Fibroblast of lung (primary cell): ENCODE data around the gene TFF2. TPM values are rescaled to one million over a fixed set of nuclear protein-coding genes. Genes with fewer than 3 reads are reported as not detected.

Experiments used
- DNase-seq, 2 donors: peaks; one replicate each; pipeline versions ENCODE4 v3.0.0 to v3.0.0-alpha.2; 2010; ENCODE audit warnings: low read depth in 2 of 2
- H2AFZ ChIP-seq: 2 replicates; pipeline ENCODE4 v1.5.1; 2012; ENCODE audit warnings: low read length, control low read depth, inconsistent platforms
- H3K27ac ChIP-seq: 2 replicates; pipeline ENCODE4 v1.5.1; 2011; ENCODE audit warnings: low read length, control low read depth; ENCODE audit not compliant: insufficient read depth
- H3K27me3 ChIP-seq: 2 replicates; pipeline ENCODE4 v1.5.1; 2011; ENCODE audit warnings: mild to moderate bottlenecking, low read length; ENCODE audit not compliant: control insufficient read depth, insufficient read depth
- H3K36me3 ChIP-seq: 2 replicates; pipeline ENCODE4 v1.5.1; 2011; ENCODE audit warnings: low read length; ENCODE audit not compliant: control insufficient read depth, insufficient read depth
- H3K4me1 ChIP-seq: 2 replicates; pipeline ENCODE4 v1.5.1; 2011; ENCODE audit warnings: low read length; ENCODE audit not compliant: control insufficient read depth, insufficient read depth; ENCODE audit errors: extremely low read depth
- H3K4me2 ChIP-seq: 2 replicates; pipeline ENCODE4 v1.5.1; 2011; ENCODE audit warnings: low read length, control low read depth; ENCODE audit not compliant: insufficient read depth; ENCODE audit errors: extremely low read depth
- H3K4me3 ChIP-seq, 4 experiments: fragments of 200-600 bp in 1 of 4; sonication (generic) in 1 of 4; replicated peaks in 1 of 4; 2 replicates each; pipeline ENCODE4 v1.5.1; 2011 to 2016; ENCODE audit warnings: low read length in 4 of 4, low read depth in 3 of 4, mild to moderate bottlenecking in 3 of 4, control low read depth in 2 of 4, inconsistent platforms in 1 of 4, mixed read lengths in 1 of 4; ENCODE audit not compliant: insufficient read depth in 1 of 4; ENCODE audit errors: control extremely low read depth in 1 of 4
- H3K79me2 ChIP-seq: 2 replicates; pipeline ENCODE4 v1.5.1; 2012; ENCODE audit warnings: mild to moderate bottlenecking, low read length, inconsistent platforms; ENCODE audit not compliant: control insufficient read depth, insufficient read depth
- H3K9ac ChIP-seq: 2 replicates; pipeline ENCODE4 v1.5.1; 2011; ENCODE audit warnings: mild to moderate bottlenecking, low read length, control low read depth; ENCODE audit not compliant: insufficient read depth
- H3K9me3 ChIP-seq: 2 replicates; pipeline ENCODE4 v1.5.1; 2012; ENCODE audit warnings: low read depth, low read length; ENCODE audit not compliant: control insufficient read depth, insufficient read depth
- H4K20me1 ChIP-seq: 2 replicates; pipeline ENCODE4 v1.5.1; 2011; ENCODE audit warnings: low read length; ENCODE audit not compliant: control insufficient read depth, insufficient read depth; ENCODE audit errors: extremely low read depth
- EZH2 ChIP-seq: IDR thresholded peaks from 2 replicates; pipeline ENCODE4 v1.5.1; 2012; ENCODE audit warnings: low read length, control low read depth, mild to moderate bottlenecking; ENCODE audit errors: missing control alignments
- polyA plus RNA-seq, 2 donors: library from polyadenylated mRNA; depleted of rRNA in 1 of 2; stranded (reverse) in 1 of 2; unstranded in 1 of 2; fragments of >200 nt; gene quantifications; 2 replicates each; pipeline ENCODE4 v1.2.1, GENCODE V29; 2011 to 2012; ENCODE audit warnings: missing spikeins in 1 of 2
- total RNA-seq: library from RNA; depleted of rRNA; stranded (reverse); fragments of >200 nt; gene quantifications from 2 replicates; pipeline ENCODE4 v1.2.1, GENCODE V29; 2014
- TF ChIP-seq, protein P1 (sequence below), 2 donors: IDR thresholded peaks in 1 of 2; conservative IDR thresholded peaks in 1 of 2; 1 replicate in 1 of 2; 2 replicates in 1 of 2; pipeline ENCODE4 v1.5.1; 2011 to 2012; ENCODE audit warnings: low read length in 2 of 2, control low read depth in 1 of 2, inconsistent platforms in 1 of 2, low read depth in 1 of 2, mild to moderate bottlenecking in 1 of 2

The TFF2 gene
- total and polyA plus RNA-seq, 2 donors (not counting 1 experiment from before 2014, with no cell fraction given) = not detected

- TF ChIP-seq, protein P1, sequence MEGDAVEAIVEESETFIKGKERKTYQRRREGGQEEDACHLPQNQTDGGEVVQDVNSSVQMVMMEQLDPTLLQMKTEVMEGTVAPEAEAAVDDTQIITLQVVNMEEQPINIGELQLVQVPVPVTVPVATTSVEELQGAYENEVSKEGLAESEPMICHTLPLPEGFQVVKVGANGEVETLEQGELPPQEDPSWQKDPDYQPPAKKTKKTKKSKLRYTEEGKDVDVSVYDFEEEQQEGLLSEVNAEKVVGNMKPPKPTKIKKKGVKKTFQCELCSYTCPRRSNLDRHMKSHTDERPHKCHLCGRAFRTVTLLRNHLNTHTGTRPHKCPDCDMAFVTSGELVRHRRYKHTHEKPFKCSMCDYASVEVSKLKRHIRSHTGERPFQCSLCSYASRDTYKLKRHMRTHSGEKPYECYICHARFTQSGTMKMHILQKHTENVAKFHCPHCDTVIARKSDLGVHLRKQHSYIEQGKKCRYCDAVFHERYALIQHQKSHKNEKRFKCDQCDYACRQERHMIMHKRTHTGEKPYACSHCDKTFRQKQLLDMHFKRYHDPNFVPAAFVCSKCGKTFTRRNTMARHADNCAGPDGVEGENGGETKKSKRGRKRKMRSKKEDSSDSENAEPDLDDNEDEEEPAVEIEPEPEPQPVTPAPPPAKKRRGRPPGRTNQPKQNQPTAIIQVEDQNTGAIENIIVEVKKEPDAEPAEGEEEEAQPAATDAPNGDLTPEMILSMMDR (conservative IDR thresholded peaks at IDR 0.05 in 1 of 2, IDR thresholded peaks at IDR 0.05 in 1 of 2; ENCODE audit: low read depth in 1 of 2, low read length in 2 of 2) = no peak
- TF ChIP-seq EZH2 = no peak
- H3K4me1 ChIP-seq = no peaks in the 10 kb centered on the region
- no peak overlapping the region for H3K4me2 ChIP-seq
- no peak overlapping the region for H3K27ac ChIP-seq
- H3K9ac ChIP-seq = no peak overlapping the region
- no peaks in the 10 kb centered on the region for H3K36me3 ChIP-seq
- no peak overlapping the region for H2AFZ ChIP-seq
- H3K27me3 ChIP-seq = no peaks in the 10 kb centered on the region
- DNase-seq = no peak
- H4K20me1 ChIP-seq = no peaks in the 10 kb centered on the region
- H3K79me2 ChIP-seq = no peaks in the 10 kb centered on the region
- H3K9me3 ChIP-seq = no peaks in the 10 kb centered on the region
- no peak overlapping the region for H3K4me3 ChIP-seq
These were observed 5.9 kb upstream of the TFF2 start for GRCh38 chr21:42356650-42357049.

DNA sequence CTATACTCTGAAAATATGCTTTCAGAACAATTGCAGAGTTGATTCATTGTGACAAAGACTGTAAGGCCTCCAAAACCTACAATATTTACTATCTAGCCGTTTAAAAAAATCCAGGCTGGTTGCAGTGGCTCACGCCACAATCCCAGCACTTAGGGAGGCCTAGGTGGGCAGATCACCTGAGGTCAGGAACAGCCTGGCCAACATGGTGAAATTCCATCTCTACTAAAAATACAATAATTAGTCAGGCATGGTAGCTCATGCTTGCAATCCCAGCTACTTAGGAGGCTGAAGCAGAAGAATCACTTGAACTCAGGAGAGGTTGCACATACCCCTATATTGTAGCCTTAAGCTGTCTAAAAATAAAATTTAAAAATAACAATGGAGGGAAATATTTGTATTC, 5.3 kb upstream of the TFF2 start:
- no peaks in the 10 kb centered on the region for H3K4me1 ChIP-seq
- H3K4me2 ChIP-seq = no peak overlapping the region
- no peak overlapping the region for H3K9ac ChIP-seq
- no peaks in the 10 kb centered on the region for H3K79me2 ChIP-seq
- H3K36me3 ChIP-seq = no peaks in the 10 kb centered on the region
- H3K9me3 ChIP-seq = no peaks in the 10 kb centered on the region
- no peak overlapping the region for H2AFZ ChIP-seq
- no peaks in the 10 kb centered on the region for H3K27me3 ChIP-seq
- DNase-seq = no peak
- H3K4me3 ChIP-seq = no peak overlapping the region
- no peak overlapping the region for H3K27ac ChIP-seq
- no peak for TF ChIP-seq EZH2
- TF ChIP-seq, protein P1 (conservative IDR thresholded peaks at IDR 0.05 in 1 of 2, IDR thresholded peaks at IDR 0.05 in 1 of 2; ENCODE audit: low read depth in 1 of 2, low read length in 2 of 2) = no peak
- no peaks in the 10 kb centered on the region for H4K20me1 ChIP-seq

DNA sequence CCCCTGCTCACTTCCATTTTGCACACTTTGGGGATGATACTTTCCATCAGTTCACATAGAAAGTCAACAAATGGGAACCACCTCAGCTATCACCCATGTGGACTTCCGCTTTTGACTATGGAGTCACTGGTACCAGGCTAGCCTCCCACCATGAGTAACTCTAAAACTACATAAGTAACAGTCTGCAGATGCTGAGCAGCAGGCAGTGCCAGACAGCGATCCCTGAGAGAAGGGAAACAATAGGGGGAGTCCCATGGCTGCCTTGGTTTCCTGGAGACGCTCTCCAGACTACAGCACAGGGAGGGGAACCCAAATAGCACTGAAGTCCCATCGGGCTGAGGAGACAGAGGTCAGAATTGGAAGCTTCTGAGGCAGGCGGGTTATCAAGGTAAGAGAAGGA, 2.8 kb upstream of the TFF2 start:
- Histone ChIP-seq H3K4me1 (no peaks in the 10 kb centered on the region), H3K79me2 (no peaks in the 10 kb centered on the region), H3K9me3 (no peaks in the 10 kb centered on the region), H3K9ac (no peak overlapping the region), H3K27me3 (no peaks in the 10 kb centered on the region), H2AFZ (no peak overlapping the region), H3K4me3 (no peak overlapping the region), H3K4me2 (no peak overlapping the region), H3K27ac (no peak overlapping the region), H3K36me3 (no peaks in the 10 kb centered on the region), H4K20me1 (no peaks in the 10 kb centered on the region)
- TF ChIP-seq, protein P1 (conservative IDR thresholded peaks at IDR 0.05 in 1 of 2, IDR thresholded peaks at IDR 0.05 in 1 of 2; ENCODE audit: low read depth in 1 of 2, low read length in 2 of 2) = no peak
- TF ChIP-seq EZH2 = no peak
- no peak for DNase-seq
